Measurements from ENCODE around the gene UROS.
A peak's percentile ranks its signal among the peaks of the same experiment; 100 is the strongest.

The UROS gene

GRCh38 chr10:125756196-125756595 lies 66.9 kb downstream of the UROS start:
- ChIA-PET POLR2A (no interaction called here), CTCF (no interaction called here)
- H3K4me1 ChIP-seq (ENCODE audit: control insufficient read depth, insufficient read depth, low read length): peaks cover 17% of the 10 kb centered on the region
- TF ChIP-seq ZNF843 (tag by site-specific recombination; IDR thresholded peaks at IDR 0.05) (peak; percentile 87), PRDM6 (tag by site-specific recombination; IDR thresholded peaks at IDR 0.05) (peak; percentile 89), ZNF510 (tag by site-specific recombination; IDR thresholded peaks at IDR 0.05; ENCODE audit: insufficient replicate concordance) (no peak), OVOL3 (tag by site-specific recombination; IDR thresholded peaks at IDR 0.05) (0 out of 2 replicates have a peak, but pooled peaks have one; percentile 65), ZNF610 (tag by site-specific recombination; IDR thresholded peaks at IDR 0.05; ENCODE audit: borderline replicate concordance) (0 out of 2 replicates have a peak, but pooled peaks have one; percentile 49), OSR2 (tag by site-specific recombination; IDR thresholded peaks at IDR 0.05) (peak; percentile 60; the same call in 1 of the 2 replicates), ZBTB48 (tag by site-specific recombination; IDR thresholded peaks at IDR 0.05) (no peak), GLI2 (tag by site-specific recombination; IDR thresholded peaks at IDR 0.05; ENCODE audit: borderline replicate concordance, low read depth) (no peak), ZBTB17 (tag by site-specific recombination; IDR thresholded peaks at IDR 0.05) (0 out of 2 replicates have a peak, but pooled peaks have one; percentile 16), PRDM4 (tag by site-specific recombination; IDR thresholded peaks at IDR 0.05) (peak; percentile 31; the same call in 1 of the 2 replicates), ZNF157 (tag by site-specific recombination; IDR thresholded peaks at IDR 0.05) (no peak), ZXDB (tag by site-specific recombination; IDR thresholded peaks at IDR 0.05) (peak; percentile 54), WT1 (tag by site-specific recombination; IDR thresholded peaks at IDR 0.05) (peak; percentile 86), ZNF639 (tag by site-specific recombination; IDR thresholded peaks at IDR 0.05) (no peak), ZNF623 (tag by site-specific recombination; IDR thresholded peaks at IDR 0.05) (no peak), SCRT1 (tag by site-specific recombination; IDR thresholded peaks at IDR 0.05; ENCODE audit: borderline replicate concordance) (0 out of 2 replicates have a peak, but pooled peaks have one; percentile 12), GFI1B (tag by site-specific recombination; IDR thresholded peaks at IDR 0.05) (0 out of 2 replicates have a peak, but pooled peaks have one; percentile 53), ZNF18 (tag by site-specific recombination; IDR thresholded peaks at IDR 0.05) (peak; percentile 73), FEZF1 (tag by site-specific recombination; IDR thresholded peaks at IDR 0.05) (peak; percentile 85), BCL11A (tag by site-specific recombination; IDR thresholded peaks at IDR 0.05; ENCODE audit: low read depth) (peak; percentile 55; the same call in 1 of the 2 replicates), ZNF292 (tag by site-specific recombination; IDR thresholded peaks at IDR 0.05; ENCODE audit: borderline replicate concordance, low read depth) (no peak), IKZF3 (tag by site-specific recombination; IDR thresholded peaks at IDR 0.05) (no peak), REST (tag by site-specific recombination; IDR thresholded peaks at IDR 0.05) (no peak)
- H3K9me3 ChIP-seq (ENCODE audit: control insufficient read depth, insufficient read depth, low read depth, low read length): no peaks in the 10 kb centered on the region
- H3K4me3 ChIP-seq (ENCODE audit: low read depth, low read length): no peak overlapping the region
- peaks cover 71 to 85% of the 10 kb centered on the region in 2 experiments for H3K36me3 ChIP-seq (ENCODE audit: control insufficient read depth in 2 of 2, insufficient read depth in 1 of 2, low read length in 2 of 2)
- H3K27ac ChIP-seq (ENCODE audit: extremely low read depth, low read depth, low read length): no peak overlapping the region
